GM23248 (cell line): ENCODE measurements around the gene MIGA2.

Source experiments
- EZH2 ChIP-seq: fragments of 200-600 bp; sonication (generic); IDR thresholded peaks from 2 replicates; pipeline ENCODE4 v1.6.1; 2018; ENCODE audit warnings: antibody characterized with exemption, mild to moderate bottlenecking; ENCODE audit not compliant: insufficient read depth, poor library complexity, severe bottlenecking
- EZH2phosphoT487 ChIP-seq: fragments of 200-600 bp; sonication (generic); IDR thresholded peaks from 2 replicates; pipeline ENCODE4 v1.6.1; 2018; ENCODE audit warnings: antibody characterized with exemption, moderate library complexity, mild to moderate bottlenecking, low read depth; ENCODE audit not compliant: insufficient read depth

DNA sequence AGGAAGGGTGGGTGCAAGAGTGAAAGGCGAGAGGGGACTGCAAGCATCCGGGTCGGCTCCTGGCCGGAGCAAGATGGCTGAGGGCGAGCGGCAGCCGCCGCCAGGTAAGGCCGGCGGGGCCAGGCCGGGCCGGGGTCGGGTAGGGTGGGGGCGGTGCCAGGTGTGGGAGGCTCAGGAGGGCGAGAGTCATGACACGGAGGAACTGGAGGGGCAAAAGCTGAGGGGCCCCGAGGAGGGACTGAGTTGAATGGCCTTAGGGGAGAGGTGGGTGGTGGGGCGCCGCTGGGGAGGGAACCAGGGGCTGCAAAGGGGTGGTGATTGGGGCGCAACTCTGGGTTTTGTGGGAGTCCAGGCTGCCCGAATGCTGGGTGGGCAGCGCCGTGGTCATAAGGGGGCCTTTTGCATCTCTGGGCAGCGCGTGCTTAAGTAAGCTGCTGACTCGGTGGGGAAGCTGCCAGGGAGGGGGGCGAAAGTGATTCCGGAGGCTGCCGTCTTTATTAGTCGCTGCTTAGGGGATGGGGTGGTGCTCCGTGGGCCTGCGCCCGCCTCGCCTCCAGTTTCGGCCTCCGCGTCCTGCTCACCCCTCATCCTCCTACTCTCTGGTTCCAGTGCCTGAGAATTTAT is 75.2 kb downstream of the MIGA2 start:
- TF ChIP-seq EZH2phosphoT487 (no peak), EZH2 (no peak)
